Endothelial cell of umbilical vein (primary cell): ENCODE data around the gene LRP1B. TPM values are rescaled to one million over a fixed set of nuclear protein-coding genes. Genes with fewer than 3 reads are reported as not detected.

ENCODE experiments used
- BruUV-seq: library from RNA; stranded (reverse); fragments of 400-500 nt; replicated peaks from 2 replicates; lab custom pipeline; 2021; lab: Mats Ljungman, UMichigan
- CTCF ChIA-PET: fragments of 300-600, 350-600 bp; sonication (Branson Sonifier 250); formaldehyde crosslinking; loops from one replicate; lab custom pipeline; 2021; ENCODE audit warnings: antibody characterized with exemption, inconsistent platforms; lab: Charles Lee
- POLR2A ChIA-PET: fragments of 300-600, 350-600 bp; sonication (Branson Sonifier 250); formaldehyde crosslinking; loops from one replicate; lab custom pipeline; 2021; ENCODE audit warnings: antibody characterized with exemption, inconsistent platforms; lab: Charles Lee
- DNase-seq: peaks from one replicate; pipeline ENCODE4 v3.0.0-alpha.2; 2011; ENCODE audit warnings: low read depth, low spot score
- FAIRE-seq: peaks from 2 replicates; lab custom pipeline; 2011; peaks lifted over from hg19 to GRCh38; lab: Jason Lieb, UNC
- H2AFZ ChIP-seq: 2 replicates; pipeline ENCODE4 v1.6.0; 2012; ENCODE audit warnings: low read depth, low read length, control low read depth, inconsistent platforms
- H3K27ac ChIP-seq: 2 replicates; pipeline ENCODE4 v1.5.1; 2011; ENCODE audit warnings: low read depth, mild to moderate bottlenecking, control low read depth, low read length, moderate library complexity; ENCODE audit not compliant: insufficient read depth
- H3K27me3 ChIP-seq, 2 experiments: 2 replicates each; pipeline versions ENCODE4 v1.6.0 to v1.6.1; 2011; ENCODE audit warnings: low read length in 2 of 2, mixed read lengths in 1 of 2; ENCODE audit not compliant: control insufficient read depth in 2 of 2, insufficient read depth in 2 of 2
- H3K36me3 ChIP-seq, 2 experiments: 2 replicates in 1 of 2; 3 replicates in 1 of 2; pipeline ENCODE4 v1.5.1; 2011; ENCODE audit warnings: low read length in 2 of 2, mild to moderate bottlenecking in 1 of 2, moderate library complexity in 1 of 2; ENCODE audit not compliant: control insufficient read depth in 2 of 2, insufficient read depth in 2 of 2; ENCODE audit errors: extremely low read depth in 1 of 2
- H3K4me1 ChIP-seq: 3 replicates; pipeline ENCODE4 v1.5.1; 2011; ENCODE audit warnings: mild to moderate bottlenecking, low read length; ENCODE audit not compliant: control insufficient read depth, insufficient read depth; ENCODE audit errors: extremely low read depth
- H3K4me2 ChIP-seq: 2 replicates; pipeline ENCODE4 v1.6.1; 2011; ENCODE audit warnings: low read length, control low read depth, mixed read lengths; ENCODE audit not compliant: insufficient read depth
- H3K4me3 ChIP-seq, 3 experiments: fragments of 200-600 bp in 1 of 3; sonication (generic), shearing (Covaris generic) in 1 of 3; replicated peaks in 1 of 3; 2 replicates each; pipeline ENCODE4 v1.5.1; 2011 to 2016; ENCODE audit warnings: control low read depth in 3 of 3, low read length in 3 of 3, mild to moderate bottlenecking in 2 of 3, inconsistent platforms in 1 of 3, low read depth in 1 of 3, moderate library complexity in 1 of 3; ENCODE audit not compliant: insufficient read depth in 1 of 3
- H3K79me2 ChIP-seq: 2 replicates; pipeline ENCODE4 v1.6.0; 2012; ENCODE audit warnings: low read length, inconsistent platforms; ENCODE audit not compliant: control insufficient read depth, insufficient read depth
- H3K9ac ChIP-seq: replicated peaks from 2 replicates; pipeline ENCODE3; 2011; ENCODE audit warnings: low read length, control low read depth; ENCODE audit not compliant: insufficient read depth; ENCODE audit errors: extremely low read depth
- H3K9me1 ChIP-seq: replicated peaks from 3 replicates; pipeline ENCODE4 v1.6.0; 2011; ENCODE audit warnings: mild to moderate bottlenecking, low read length; ENCODE audit not compliant: control insufficient read depth, insufficient read depth; ENCODE audit errors: extremely low read depth
- H3K9me3 ChIP-seq: replicated peaks from 2 replicates; pipeline ENCODE4 v1.5.1; 2012; ENCODE audit warnings: low read length, inconsistent platforms; ENCODE audit not compliant: control insufficient read depth, insufficient read depth
- H4K20me1 ChIP-seq: replicated peaks from 2 replicates; pipeline ENCODE3; 2011; ENCODE audit warnings: mild to moderate bottlenecking, low read length; ENCODE audit not compliant: control insufficient read depth, insufficient read depth; ENCODE audit errors: extremely low read depth
- CTCF ChIP-seq, 2 donors: IDR thresholded peaks; 1 replicate in 1 of 2; 2 replicates in 1 of 2; pipeline ENCODE4 v1.5.1; 2011; ENCODE audit warnings: low read length in 2 of 2, mild to moderate bottlenecking in 2 of 2, moderate library complexity in 2 of 2, control low read depth in 1 of 2, inconsistent platforms in 1 of 2, low read depth in 1 of 2; ENCODE audit not compliant: insufficient read depth in 1 of 2; ENCODE audit errors: extremely low read depth in 1 of 2
- EZH2 ChIP-seq: IDR thresholded peaks from 2 replicates; pipeline ENCODE4 v1.6.1; 2012; ENCODE audit warnings: borderline replicate concordance, low read depth, mild to moderate bottlenecking, moderate library complexity, low read length, inconsistent platforms; ENCODE audit not compliant: severe bottlenecking
- FOS ChIP-seq: IDR thresholded peaks from 2 replicates; pipeline ENCODE4 v1.6.1; 2011; ENCODE audit warnings: mild to moderate bottlenecking, low read length, moderate library complexity, borderline replicate concordance; ENCODE audit not compliant: insufficient read depth
- GATA2 ChIP-seq: IDR thresholded peaks from 2 replicates; pipeline ENCODE4 v1.7.0; 2011; ENCODE audit warnings: low read depth, mild to moderate bottlenecking, moderate library complexity, mixed read lengths, low read length; ENCODE audit not compliant: insufficient read length, insufficient read depth
- JUN ChIP-seq: IDR thresholded peaks from 2 replicates; pipeline ENCODE4 v1.6.1; 2011; ENCODE audit warnings: borderline replicate concordance, low read depth; ENCODE audit not compliant: insufficient read length, insufficient read depth
- MAX ChIP-seq: IDR thresholded peaks from 2 replicates; pipeline ENCODE4 v1.6.1; 2011; ENCODE audit not compliant: insufficient read depth, insufficient read length
- MYC ChIP-seq: IDR thresholded peaks from one replicate; pipeline ENCODE4 v1.6.1; 2011; ENCODE audit warnings: mild to moderate bottlenecking, low read depth, low read length
- POLR2A ChIP-seq: IDR thresholded peaks from 2 replicates; pipeline ENCODE4 v1.6.1; 2012; ENCODE audit warnings: low read depth, mild to moderate bottlenecking, control low read depth, low read length
- POLR2AphosphoS5 ChIP-seq: IDR thresholded peaks from 2 replicates; pipeline ENCODE4 v1.6.1; 2012; ENCODE audit warnings: low read depth, mild to moderate bottlenecking, control low read depth, low read length, moderate library complexity; ENCODE audit not compliant: insufficient read depth
- dilution Hi-C: fragments of 300-500 bp; cut with MboI; formaldehyde crosslinking; loops from one replicate; pipeline ENCODE4 v1.15.0; 2019; ENCODE audit warnings: low sequenced_read_pairs; ENCODE audit not compliant: extremely low pct_ligation_motif_present
- intact Hi-C: fragments of 100-400 bp; cut with micrococcal nuclease; formaldehyde crosslinking; loops from one replicate; pipeline ENCODE4 v1.10.0; 2022
- polyA plus RNA-seq, 4 experiments: library from polyadenylated mRNA; depleted of rRNA in 3 of 4; stranded (reverse) in 3 of 4; unstranded in 1 of 4; fragments of >200 nt; gene quantifications; 2 replicates each; pipeline versions ENCODE4 v1.2.1 to v1.2.3, GENCODE V29; 2011 to 2012; ENCODE audit warnings: missing spikeins in 1 of 4
- total RNA-seq: library from RNA; stranded (reverse); gene quantifications from 2 replicates; pipeline ENCODE4 v1.2.3, GENCODE V29; 2021

LRP1B gene
- total and polyA plus RNA-seq, 2 donors (not counting 3 experiments of a cell fraction or from before 2014, with no cell fraction given) = 0.03 to 0.07 TPM

- Histone ChIP-seq H3K27ac (no peak overlapping the region), H2AFZ (no peak overlapping the region), H3K4me3 (no peak overlapping the region), H3K9me1 (no peaks in the 10 kb centered on the region), H3K36me3 (no peaks in the 10 kb centered on the region), H3K4me2 (no peak overlapping the region), H3K27me3 (no peaks in the 10 kb centered on the region), H3K9me3 (no peaks in the 10 kb centered on the region), H4K20me1 (no peaks in the 10 kb centered on the region), H3K79me2 (no peaks in the 10 kb centered on the region), H3K4me1 (no peaks in the 10 kb centered on the region), H3K9ac (no peak overlapping the region)
- FAIRE-seq = no peak
- DNase-seq = no peak
- no TSS peak for BruUV-seq
- dilution Hi-C loops = no loop called here
- intact Hi-C loops = no loop called here
- ChIA-PET CTCF (no interaction called here), POLR2A (no interaction called here)
- TF ChIP-seq EZH2 = no peak
- TF ChIP-seq POLR2A = no peak
- TF ChIP-seq GATA2 = no peak
- TF ChIP-seq MAX = no peak
- TF ChIP-seq JUN = no peak
- no peak for TF ChIP-seq POLR2AphosphoS5
- no peak for TF ChIP-seq FOS
- no peak for TF ChIP-seq MYC
- TF ChIP-seq CTCF (IDR thresholded peaks at IDR 0.05; ENCODE audit: extremely low read depth in 1 of 2, insufficient read depth in 1 of 2, low read depth in 1 of 2, low read length in 2 of 2) = no peak
These were observed 162.8 kb downstream of the LRP1B start for GRCh38 chr2:141967980-141968379.
